ENCODE results near the gene ACACA. TPM values are rescaled to one million over a fixed set of nuclear protein-coding genes. Genes with fewer than 3 reads are reported as not detected.

The ACACA gene
- total and polyA plus RNA-seq, 2 experiments from 2014 or later, result 59.6 to 164 TPM

- H3K36me3 ChIP-seq (ENCODE audit: insufficient read depth), result peaks cover 15% of the 10 kb centered on the region
- Mint-ChIP-seq H3K27ac (no peak overlapping the region; the same call in 1 of the 2 replicates), H3K9me3 (no peaks in the 10 kb centered on the region), H3K27me3 (ENCODE audit: insufficient read depth, low read depth, poor library complexity) (peaks cover 2% of the 10 kb centered on the region), H3K4me1 (peaks cover 10% of the 10 kb centered on the region), H3K4me3 (no peak overlapping the region), H3K36me3 (ENCODE audit: low read depth) (peaks cover 68% of the 10 kb centered on the region)
- H3K4me3 ChIP-seq, result no peak overlapping the region
- H3K4me2 ChIP-seq, result no peak overlapping the region
- H3K27me3 ChIP-seq (ENCODE audit: insufficient read depth), result no peaks in the 10 kb centered on the region
- no peak for TF ChIP-seq EZH2phosphoT487 (IDR thresholded peaks at IDR 0.05; ENCODE audit: unreplicated experiment)
- no peak for TF ChIP-seq JUNB (IDR thresholded peaks at IDR 0.05; ENCODE audit: unreplicated experiment)
- TF ChIP-seq EZH2 (IDR thresholded peaks at IDR 0.05; ENCODE audit: low read depth, unreplicated experiment), result no peak
- no peak for TF ChIP-seq STAT1 (IDR thresholded peaks at IDR 0.05; ENCODE audit: unreplicated experiment)
- TF ChIP-seq ZNF114 (CRISPR knock-in tag; IDR thresholded peaks at IDR 0.05), result no peak
- TF ChIP-seq NANOG (IDR thresholded peaks at IDR 0.05; ENCODE audit: borderline replicate concordance), result no peak
- no peaks in the 10 kb centered on the region for H3K9me2 ChIP-seq (ENCODE audit: insufficient read depth)
- no peaks in the 10 kb centered on the region for H3F3A ChIP-seq (replicated peaks; ENCODE audit: low read depth)
- H2AFZ ChIP-seq, result no peak overlapping the region
- ATAC-seq, result no peak
- no peak overlapping the region for H3K27ac ChIP-seq (ENCODE audit: low read depth)
- peaks cover 12% of the 10 kb centered on the region; the same call in 1 of the 2 replicates for H3K4me1 ChIP-seq (ENCODE audit: insufficient read depth)
- no peak for DNase-seq (ENCODE audit: low spot score)
- no peaks in the 10 kb centered on the region; the same call in 1 of the 2 replicates for H4K20me1 ChIP-seq (replicated peaks; ENCODE audit: insufficient read depth)
- no peaks in the 10 kb centered on the region for H3K79me2 ChIP-seq (replicated peaks; ENCODE audit: insufficient read depth)
These were observed 218.5 kb downstream of the ACACA start for GRCh38 chr17:37188157-37188556.

GRCh38 chr17:37187262-37187661 lies 219.4 kb downstream of the ACACA start:
- H3K36me3 ChIP-seq (ENCODE audit: insufficient read depth), result peaks cover 15% of the 10 kb centered on the region
- H3K27ac Mint-ChIP-seq, result no peak overlapping the region
- H3K4me3 Mint-ChIP-seq, result no peak overlapping the region
- no peaks in the 10 kb centered on the region for H3K79me2 ChIP-seq (replicated peaks; ENCODE audit: insufficient read depth)
- H3K4me3 ChIP-seq, result no peak overlapping the region
- H3K27ac ChIP-seq (ENCODE audit: low read depth), result no peak overlapping the region
- H3K4me1 ChIP-seq (ENCODE audit: insufficient read depth), result 0 out of 2 replicates have a peak, but pooled peaks cover 3% of the 10 kb centered on the region
- ATAC-seq, result no peak
- H3K9me3 Mint-ChIP-seq, result no peaks in the 10 kb centered on the region
- H3K4me2 ChIP-seq, result no peak overlapping the region
- H3K4me1 Mint-ChIP-seq, result peaks cover 5% of the 10 kb centered on the region
- H4K20me1 ChIP-seq (replicated peaks; ENCODE audit: insufficient read depth), result no peaks in the 10 kb centered on the region; the same call in 1 of the 2 replicates
- DNase-seq (ENCODE audit: low spot score), result no peak
- H3F3A ChIP-seq (replicated peaks; ENCODE audit: low read depth), result no peaks in the 10 kb centered on the region
- no peak for TF ChIP-seq ZNF331 (CRISPR knock-in tag; IDR thresholded peaks at IDR 0.05; ENCODE audit: low read depth)
- no peak for TF ChIP-seq CTCF (conservative IDR thresholded peaks at IDR 0.05; ENCODE audit: low read depth in 2 of 2)
- TF ChIP-seq EZH2phosphoT487 (IDR thresholded peaks at IDR 0.05; ENCODE audit: unreplicated experiment), result no peak
- no peak for TF ChIP-seq NANOG (IDR thresholded peaks at IDR 0.05; ENCODE audit: borderline replicate concordance)
- TF ChIP-seq EZH2 (IDR thresholded peaks at IDR 0.05; ENCODE audit: low read depth, unreplicated experiment), result no peak
- TF ChIP-seq JUNB (IDR thresholded peaks at IDR 0.05; ENCODE audit: unreplicated experiment), result no peak
- H3K27me3 ChIP-seq (ENCODE audit: insufficient read depth), result no peaks in the 10 kb centered on the region
- H3K27me3 Mint-ChIP-seq (ENCODE audit: insufficient read depth, low read depth, poor library complexity), result peaks cover 2% of the 10 kb centered on the region
- H3K36me3 Mint-ChIP-seq (ENCODE audit: low read depth), result peaks cover 64% of the 10 kb centered on the region
- H3K9me2 ChIP-seq (ENCODE audit: insufficient read depth), result no peaks in the 10 kb centered on the region
- H2AFZ ChIP-seq, result no peak overlapping the region

Data from GM23338 (cell line).